Kidney epithelial cell (primary cell): Measurements from ENCODE around the gene PIWIL4. TPM values are rescaled to one million over a fixed set of nuclear protein-coding genes. Genes with fewer than 3 reads are reported as not detected.

Experiments used
- DNase-seq: peaks from one replicate; pipeline ENCODE4 v3.0.0-alpha.2; 2010; ENCODE audit warnings: low read depth
- H3K27me3 ChIP-seq: 2 replicates; pipeline ENCODE4 v1.6.0; 2011; ENCODE audit warnings: low read length; ENCODE audit not compliant: control insufficient read depth, insufficient read depth
- H3K36me3 ChIP-seq: 2 replicates; pipeline ENCODE4 v1.5.1; 2011; ENCODE audit warnings: low read length; ENCODE audit not compliant: control insufficient read depth, insufficient read depth
- H3K4me3 ChIP-seq: 2 replicates; pipeline ENCODE4 v1.5.1; 2011; ENCODE audit warnings: low read depth, mild to moderate bottlenecking, control low read depth, low read length
- CTCF ChIP-seq: IDR thresholded peaks from 2 replicates; pipeline ENCODE4 v1.5.1; 2011; ENCODE audit warnings: mild to moderate bottlenecking, moderate library complexity, low read length, control low read depth, inconsistent platforms; ENCODE audit not compliant: insufficient read depth, poor library complexity, severe bottlenecking
- total RNA-seq: library from RNA; depleted of rRNA; stranded (reverse); fragments of >200 nt; gene quantifications from 2 replicates; pipeline ENCODE4 v1.2.3, GENCODE V29; 2015

The PIWIL4 gene
- total RNA-seq, 1 donor from 2014 or later, result 3.7 TPM

GRCh38 chr11:94544646-94545263 lies 22.4 kb upstream of the PIWIL4 start:
- no peak for TF ChIP-seq CTCF
- no peak for DNase-seq

GRCh38 chr11:94545264-94546161 lies 21.7 kb upstream of the PIWIL4 start:
- no peak for DNase-seq
- Histone ChIP-seq H3K4me3 (peak overlapping the region; percentile 58), H3K27me3 (no peaks in the 10 kb centered on the region), H3K36me3 (no peaks in the 10 kb centered on the region)
- TF ChIP-seq CTCF, result no peak

More at GRCh38 chr11:94544646-94545263, 22.4 kb upstream of the PIWIL4 start:
- Histone ChIP-seq H3K4me3 (peak overlapping the region; percentile 58), H3K27me3 (no peaks in the 10 kb centered on the region), H3K36me3 (no peaks in the 10 kb centered on the region)

- Histone ChIP-seq H3K27me3 (no peaks in the 10 kb centered on the region), H3K36me3 (no peaks in the 10 kb centered on the region), H3K4me3 (peak overlapping the region; percentile 18)
- no peak for DNase-seq
- TF ChIP-seq CTCF, result no peak
These were observed 21.1 kb upstream of the PIWIL4 start for GRCh38 chr11:94546162-94546470.

GRCh38 chr11:94546886-94547285 lies 20.3 kb upstream of the PIWIL4 start:
- Histone ChIP-seq H3K36me3 (no peaks in the 10 kb centered on the region), H3K27me3 (no peaks in the 10 kb centered on the region), H3K4me3 (peak overlapping the region; percentile 29)
- no peak for DNase-seq
- TF ChIP-seq CTCF, result no peak

GRCh38 chr11:94549146-94549545 lies 18.0 kb upstream of the PIWIL4 start:
- TF ChIP-seq CTCF, result no peak
- Histone ChIP-seq H3K4me3 (no peak overlapping the region), H3K27me3 (no peaks in the 10 kb centered on the region), H3K36me3 (no peaks in the 10 kb centered on the region)
- DNase-seq, result no peak
